MCF 10A (cell line): ENCODE data around the gene TRAPPC1. TPM values are rescaled to one million over a fixed set of nuclear protein-coding genes. Genes with fewer than 3 reads are reported as not detected.

Experiments used
- BruUV-seq: library from RNA; stranded (reverse); fragments of 400-500 nt; replicated peaks from 2 replicates; lab custom pipeline; 2021; lab: Mats Ljungman, UMichigan
- CTCF ChIA-PET: fragments of 300-600 bp; sonication (Branson Sonifier 250); formaldehyde crosslinking; extraction: SDS; loops from one replicate; lab custom pipeline; 2021; ENCODE audit warnings: antibody characterized with exemption, inconsistent platforms; lab: Yijun Ruan, JAX
- POLR2A ChIA-PET: fragments of 300-600, 350-650 bp; sonication (Branson Sonifier 250); formaldehyde crosslinking; extraction: SDS; loops from one replicate; lab custom pipeline; 2020; ENCODE audit warnings: antibody characterized with exemption, inconsistent platforms; lab: Yijun Ruan, JAX
- DNase-seq: peaks from one replicate; pipeline ENCODE4 v3.0.0-alpha.2; 2018; ENCODE audit not compliant: unreplicated experiment
- H3K27ac Mint-ChIP-seq: one replicate; pipeline ENCODE4 v1.8.0; 2022; ENCODE audit warnings: mild to moderate bottlenecking, low read depth, mixed read lengths; ENCODE audit not compliant: unreplicated experiment
- H3K27me3 Mint-ChIP-seq: one replicate; pipeline ENCODE4 v1.8.0; 2022; ENCODE audit warnings: mixed read lengths; ENCODE audit not compliant: insufficient read depth, unreplicated experiment
- H3K36me3 Mint-ChIP-seq: one replicate; pipeline ENCODE4 v1.8.0; 2022; ENCODE audit warnings: mild to moderate bottlenecking, moderate library complexity, mixed read lengths; ENCODE audit not compliant: insufficient read depth, unreplicated experiment
- H3K4me1 Mint-ChIP-seq: one replicate; pipeline ENCODE4 v1.8.0; 2022; ENCODE audit warnings: mixed read lengths; ENCODE audit not compliant: insufficient read depth, unreplicated experiment
- H3K4me3 Mint-ChIP-seq: one replicate; pipeline ENCODE4 v1.8.0; 2022; ENCODE audit warnings: mild to moderate bottlenecking, moderate library complexity, mixed read lengths; ENCODE audit not compliant: unreplicated experiment
- H3K9me3 Mint-ChIP-seq: one replicate; pipeline ENCODE4 v1.8.0; 2022; ENCODE audit warnings: mixed read lengths; ENCODE audit not compliant: unreplicated experiment
- intact Hi-C: fragments of 100-400 bp; cut with micrococcal nuclease; formaldehyde crosslinking; loops from 2 replicates; pipeline ENCODE4 v1.14.1; 2022
- total RNA-seq: library from RNA; stranded (reverse); gene quantifications from 2 replicates; pipeline ENCODE4 v1.2.3, GENCODE V29; 2022
- TF ChIP-seq, protein P1 (sequence below): fragments of 200-600 bp; IDR thresholded peaks from one replicate; pipeline ENCODE4 v1.8.0; 2022; ENCODE audit warnings: antibody characterized with exemption, mild to moderate bottlenecking; ENCODE audit not compliant: unreplicated experiment

The TRAPPC1 gene
- total RNA-seq, 1 experiment from 2014 or later = 80.0 TPM

DNA sequence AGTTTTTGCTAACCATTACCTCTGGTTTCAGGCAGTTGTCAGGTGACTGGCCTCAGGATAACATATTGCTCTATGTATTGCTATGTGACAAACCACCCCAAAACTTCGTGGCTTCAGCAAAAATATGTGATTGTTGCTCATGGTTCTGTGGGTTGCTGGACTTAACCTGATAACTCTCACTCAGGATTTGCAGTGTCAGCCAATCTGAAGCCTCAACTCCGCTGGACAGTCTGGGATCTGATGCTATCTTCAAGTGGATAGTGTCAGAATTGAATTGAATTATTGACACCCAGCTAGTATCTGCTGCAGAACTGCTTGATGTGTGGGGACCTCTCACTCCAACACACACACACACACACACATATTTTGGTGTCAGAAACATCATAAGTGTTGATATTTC lies 36.0 kb upstream of the TRAPPC1 start:
- BruUV-seq = no TSS peak
- CTCF ChIA-PET = no interaction called here

DNA sequence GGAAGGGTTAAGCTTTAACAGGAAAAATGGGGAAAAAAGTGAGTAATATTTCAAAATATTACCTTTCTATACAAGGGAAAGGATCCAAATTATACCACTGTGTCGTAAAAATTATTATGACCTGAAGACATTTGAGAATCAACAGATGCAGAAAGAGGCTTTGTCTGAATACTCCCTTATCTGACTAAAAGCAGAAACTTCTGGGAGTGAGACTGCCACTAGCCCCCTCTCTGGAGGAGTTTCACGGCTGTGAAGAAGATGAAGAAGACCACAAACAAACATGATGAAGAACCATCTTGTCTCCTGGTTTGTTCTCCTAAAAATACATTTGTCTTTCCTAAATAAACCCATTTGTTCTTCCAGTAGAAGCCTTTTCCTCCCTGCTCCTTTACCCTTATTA lies 29.7 kb upstream of the TRAPPC1 start:
- CTCF ChIA-PET = interaction anchor here (0.6 to 0.7 kb wide), 3 partner anchors 28 to 796 kb away, joined by 3 to 5 read pairs (median 3); no protein-coding TSS in a partner anchor
- H3K4me3 Mint-ChIP-seq = no peak overlapping the region
- no peaks in the 10 kb centered on the region for H3K9me3 Mint-ChIP-seq
- H3K36me3 Mint-ChIP-seq = no peaks in the 10 kb centered on the region
- no peak for DNase-seq
- intact Hi-C loops = no loop called here
- TF ChIP-seq, protein P1, sequence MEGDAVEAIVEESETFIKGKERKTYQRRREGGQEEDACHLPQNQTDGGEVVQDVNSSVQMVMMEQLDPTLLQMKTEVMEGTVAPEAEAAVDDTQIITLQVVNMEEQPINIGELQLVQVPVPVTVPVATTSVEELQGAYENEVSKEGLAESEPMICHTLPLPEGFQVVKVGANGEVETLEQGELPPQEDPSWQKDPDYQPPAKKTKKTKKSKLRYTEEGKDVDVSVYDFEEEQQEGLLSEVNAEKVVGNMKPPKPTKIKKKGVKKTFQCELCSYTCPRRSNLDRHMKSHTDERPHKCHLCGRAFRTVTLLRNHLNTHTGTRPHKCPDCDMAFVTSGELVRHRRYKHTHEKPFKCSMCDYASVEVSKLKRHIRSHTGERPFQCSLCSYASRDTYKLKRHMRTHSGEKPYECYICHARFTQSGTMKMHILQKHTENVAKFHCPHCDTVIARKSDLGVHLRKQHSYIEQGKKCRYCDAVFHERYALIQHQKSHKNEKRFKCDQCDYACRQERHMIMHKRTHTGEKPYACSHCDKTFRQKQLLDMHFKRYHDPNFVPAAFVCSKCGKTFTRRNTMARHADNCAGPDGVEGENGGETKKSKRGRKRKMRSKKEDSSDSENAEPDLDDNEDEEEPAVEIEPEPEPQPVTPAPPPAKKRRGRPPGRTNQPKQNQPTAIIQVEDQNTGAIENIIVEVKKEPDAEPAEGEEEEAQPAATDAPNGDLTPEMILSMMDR = no peak
- H3K27ac Mint-ChIP-seq = no peak overlapping the region
- peaks cover 6% of the 10 kb centered on the region for H3K4me1 Mint-ChIP-seq
- POLR2A ChIA-PET = no interaction called here
- H3K27me3 Mint-ChIP-seq = no peaks in the 10 kb centered on the region
- BruUV-seq = no TSS peak

More for the DNA sequence above, 36.0 kb upstream of the TRAPPC1 start:
- DNase-seq = no peak
- Mint-ChIP-seq H3K4me3 (no peak overlapping the region), H3K4me1 (no peaks in the 10 kb centered on the region), H3K27me3 (no peaks in the 10 kb centered on the region), H3K36me3 (no peaks in the 10 kb centered on the region), H3K27ac (no peak overlapping the region), H3K9me3 (no peaks in the 10 kb centered on the region)
- TF ChIP-seq, protein P1 = no peak
- intact Hi-C loops = no loop called here
- POLR2A ChIA-PET = no interaction called here

DNA sequence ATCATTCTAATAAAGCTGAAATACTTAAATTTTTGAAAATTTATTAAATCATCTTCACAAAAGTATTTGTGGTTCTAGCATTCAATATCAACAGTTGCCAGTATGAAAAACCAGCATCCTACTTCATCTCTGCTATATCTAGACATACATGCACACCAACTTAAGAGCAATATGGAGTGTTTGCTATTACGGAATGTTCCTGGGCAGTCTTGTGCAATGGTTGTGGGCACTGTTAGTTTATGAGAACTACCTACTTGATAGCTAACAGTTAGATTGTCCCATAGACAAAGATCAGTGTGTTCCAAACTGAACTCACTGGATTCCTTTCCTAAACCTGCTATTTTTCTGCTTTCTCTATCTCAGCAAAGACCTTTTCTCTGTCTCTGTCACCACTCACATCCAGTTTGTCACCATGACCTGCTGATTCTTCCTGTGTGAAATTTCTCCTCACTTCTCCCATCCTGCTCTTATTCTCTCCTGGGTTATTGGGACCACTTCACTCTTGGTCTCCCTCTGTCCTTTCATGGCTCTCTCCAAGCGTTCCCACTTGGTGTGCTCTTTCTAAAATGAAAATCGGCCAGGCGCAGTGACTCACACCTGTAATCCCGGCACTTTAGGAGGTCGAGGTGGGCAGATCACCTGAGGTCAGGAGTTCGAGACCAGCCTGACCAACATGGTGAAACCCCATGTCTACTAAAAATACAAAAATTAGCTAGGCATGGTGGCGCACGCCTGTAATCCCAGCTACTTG lies 27.9 kb upstream of the TRAPPC1 start:
- ChIA-PET POLR2A (no interaction called here), CTCF (no interaction called here)
- Mint-ChIP-seq H3K27me3 (no peaks in the 10 kb centered on the region), H3K27ac (no peak overlapping the region), H3K9me3 (no peaks in the 10 kb centered on the region), H3K36me3 (no peaks in the 10 kb centered on the region), H3K4me3 (no peak overlapping the region), H3K4me1 (peaks cover 6% of the 10 kb centered on the region)
- no TSS peak for BruUV-seq
- peak; percentile 27 for DNase-seq
- intact Hi-C loops = no loop called here
- TF ChIP-seq, protein P1 = no peak

DNA sequence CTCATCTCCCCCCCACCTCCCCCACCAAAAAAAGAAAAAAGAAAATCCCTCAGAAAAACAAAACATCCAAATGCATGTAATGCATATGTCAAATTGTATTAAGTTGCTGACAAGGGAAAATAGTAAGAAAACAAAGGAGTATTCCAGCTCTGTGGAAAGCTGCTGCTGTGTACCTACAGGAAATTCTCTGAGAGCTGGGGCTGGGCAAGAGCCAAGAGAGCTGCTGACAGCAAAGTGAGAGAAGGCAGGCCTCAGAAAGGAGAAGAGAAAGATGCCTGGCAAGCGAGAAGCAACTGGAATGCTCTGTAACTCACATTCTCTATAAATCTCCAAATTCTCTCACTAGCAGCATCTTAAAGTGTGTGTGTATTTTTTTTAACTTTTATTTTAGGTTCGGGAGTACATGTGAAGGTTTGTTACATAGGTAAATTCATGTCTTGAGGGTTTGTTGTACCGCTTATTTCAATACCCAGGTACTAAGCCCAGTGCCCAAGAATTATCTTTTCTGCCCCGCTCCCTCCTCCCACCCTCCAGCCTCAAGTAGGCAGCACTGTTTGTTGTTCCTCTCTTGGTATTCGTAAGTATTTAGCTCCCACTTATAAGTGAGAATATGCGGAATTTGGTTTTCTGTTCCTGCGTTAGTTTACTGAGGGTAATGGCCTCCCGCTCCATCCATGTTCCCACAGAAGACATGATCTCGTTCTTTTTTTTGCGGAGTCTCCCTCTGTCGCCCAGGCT lies 24.7 kb upstream of the TRAPPC1 start:
- Mint-ChIP-seq H3K9me3 (no peaks in the 10 kb centered on the region), H3K36me3 (no peaks in the 10 kb centered on the region), H3K4me3 (no peak overlapping the region), H3K27me3 (no peaks in the 10 kb centered on the region), H3K27ac (no peak overlapping the region), H3K4me1 (peaks cover 6% of the 10 kb centered on the region)
- ChIA-PET CTCF (interaction anchor here (0.8 kb wide), 2 partner anchors 33 to 97 kb away, joined by 3 read pairs; no protein-coding TSS in a partner anchor), POLR2A (interaction anchor here (0.7 to 1.0 kb wide), 3 partner anchors 16 to 98 kb away, joined by 3 to 4 read pairs (median 3); no protein-coding TSS in a partner anchor)
- DNase-seq = no peak
- TF ChIP-seq, protein P1 = no peak
- intact Hi-C loops = no loop called here
- BruUV-seq = no TSS peak
